Measurements from ENCODE around the gene LCTL. TPM values are rescaled to one million over a fixed set of nuclear protein-coding genes. Genes with fewer than 3 reads are reported as not detected.

Gene LCTL
- total RNA-seq, 2 donors from 2014 or later: 0.51 to 0.77 TPM

DNA sequence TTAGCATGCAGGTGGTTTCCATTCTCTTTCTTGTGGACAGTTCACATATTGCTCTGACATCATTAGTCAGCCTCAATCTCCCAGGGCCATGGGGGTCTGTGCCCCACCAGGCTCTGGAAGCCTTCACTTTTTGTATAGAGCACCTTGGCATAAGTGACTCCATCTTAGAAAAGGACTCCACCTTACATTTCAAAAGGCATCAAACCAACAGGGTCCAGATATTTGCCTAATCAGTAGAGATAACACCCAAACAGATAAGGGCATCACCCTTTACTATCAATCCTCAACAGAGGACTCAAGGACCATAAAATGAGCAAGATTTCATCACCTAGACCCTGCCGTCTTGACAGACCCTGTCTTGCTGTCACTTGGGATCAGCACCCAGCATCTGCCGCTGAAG is 35.7 kb upstream of the LCTL start:
- Mint-ChIP-seq H3K27ac (no peak overlapping the region), H3K4me1 (peaks cover 8% of the 10 kb centered on the region), H3K36me3 (ENCODE audit: low read depth) (no peaks in the 10 kb centered on the region), H3K27me3 (ENCODE audit: insufficient read depth) (peaks cover 20% of the 10 kb centered on the region), H3K9me3 (no peaks in the 10 kb centered on the region), H3K4me3 (no peak overlapping the region)
- no peak overlapping the region for H3K9ac ChIP-seq (ENCODE audit: extremely low read depth, low read length, poor library complexity, severe bottlenecking)
- WGBS, 2 experiments (ENCODE audit: insufficient coverage in 1 of 2, insufficient read length in 1 of 2): 66 to 67% methylated on average over 1 to 2 of the region's 2 CpGs
- no peaks in the 10 kb centered on the region for H3K36me3 ChIP-seq (ENCODE audit: control insufficient read depth, insufficient read depth, low read length)
- H3K4me1 ChIP-seq (ENCODE audit: control insufficient read depth, insufficient read depth, low read length): no peaks in the 10 kb centered on the region
- H3K27ac ChIP-seq (ENCODE audit: low read depth, low read length): no peak overlapping the region
- no peak for DNase-seq
- TF ChIP-seq, protein P1, sequence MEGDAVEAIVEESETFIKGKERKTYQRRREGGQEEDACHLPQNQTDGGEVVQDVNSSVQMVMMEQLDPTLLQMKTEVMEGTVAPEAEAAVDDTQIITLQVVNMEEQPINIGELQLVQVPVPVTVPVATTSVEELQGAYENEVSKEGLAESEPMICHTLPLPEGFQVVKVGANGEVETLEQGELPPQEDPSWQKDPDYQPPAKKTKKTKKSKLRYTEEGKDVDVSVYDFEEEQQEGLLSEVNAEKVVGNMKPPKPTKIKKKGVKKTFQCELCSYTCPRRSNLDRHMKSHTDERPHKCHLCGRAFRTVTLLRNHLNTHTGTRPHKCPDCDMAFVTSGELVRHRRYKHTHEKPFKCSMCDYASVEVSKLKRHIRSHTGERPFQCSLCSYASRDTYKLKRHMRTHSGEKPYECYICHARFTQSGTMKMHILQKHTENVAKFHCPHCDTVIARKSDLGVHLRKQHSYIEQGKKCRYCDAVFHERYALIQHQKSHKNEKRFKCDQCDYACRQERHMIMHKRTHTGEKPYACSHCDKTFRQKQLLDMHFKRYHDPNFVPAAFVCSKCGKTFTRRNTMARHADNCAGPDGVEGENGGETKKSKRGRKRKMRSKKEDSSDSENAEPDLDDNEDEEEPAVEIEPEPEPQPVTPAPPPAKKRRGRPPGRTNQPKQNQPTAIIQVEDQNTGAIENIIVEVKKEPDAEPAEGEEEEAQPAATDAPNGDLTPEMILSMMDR (conservative IDR thresholded peaks at IDR 0.05): no peak
- no peak overlapping the region for H3K4me3 ChIP-seq (ENCODE audit: low read length)
- no peaks in the 10 kb centered on the region for H3K27me3 ChIP-seq (ENCODE audit: control insufficient read depth, insufficient read depth, low read length, poor library complexity, severe bottlenecking)
- H3K9me3 ChIP-seq (ENCODE audit: control insufficient read depth, low read length): no peaks in the 10 kb centered on the region

DNA sequence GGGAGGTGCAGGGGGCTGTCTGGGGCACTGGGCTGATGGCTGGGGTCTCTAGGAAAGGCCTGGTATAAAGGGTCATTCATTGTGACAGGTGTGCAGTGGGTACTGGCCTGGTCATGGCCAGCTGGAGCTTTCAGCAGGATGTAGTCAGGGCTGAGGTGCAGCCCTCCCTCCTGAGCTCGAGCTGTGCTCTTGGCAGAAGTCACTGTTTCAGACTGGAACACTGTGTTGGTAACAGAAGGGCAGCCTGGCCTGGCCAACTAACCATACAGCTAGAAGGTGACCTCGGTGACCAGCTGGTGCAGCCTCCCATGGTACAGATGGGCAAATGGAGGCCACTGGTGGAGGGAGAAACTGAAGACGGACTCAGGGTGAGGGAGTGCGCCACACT is 34.4 kb upstream of the LCTL start:
- no peaks in the 10 kb centered on the region for H3K36me3 ChIP-seq (ENCODE audit: control insufficient read depth, insufficient read depth, low read length)
- no peak overlapping the region for H3K27ac Mint-ChIP-seq
- no peak overlapping the region for H3K9ac ChIP-seq (ENCODE audit: extremely low read depth, low read length, poor library complexity, severe bottlenecking)
- no peaks in the 10 kb centered on the region for H3K9me3 Mint-ChIP-seq
- H3K4me1 Mint-ChIP-seq: peaks cover 8% of the 10 kb centered on the region
- 94 to 97% methylated on average over 3 to 4 of the region's 4 CpGs for WGBS, 2 experiments (ENCODE audit: insufficient coverage in 1 of 2, insufficient read length in 1 of 2)
- peaks cover 20% of the 10 kb centered on the region for H3K27me3 Mint-ChIP-seq (ENCODE audit: insufficient read depth)
- H3K36me3 Mint-ChIP-seq (ENCODE audit: low read depth): no peaks in the 10 kb centered on the region
- no peaks in the 10 kb centered on the region for H3K9me3 ChIP-seq (ENCODE audit: control insufficient read depth, low read length)
- H3K4me3 ChIP-seq (ENCODE audit: low read length): no peak overlapping the region
- no peak overlapping the region for H3K27ac ChIP-seq (ENCODE audit: low read depth, low read length)
- TF ChIP-seq, protein P1 (conservative IDR thresholded peaks at IDR 0.05): no peak
- H3K4me3 Mint-ChIP-seq: no peak overlapping the region
- H3K4me1 ChIP-seq (ENCODE audit: control insufficient read depth, insufficient read depth, low read length): no peaks in the 10 kb centered on the region
- no peaks in the 10 kb centered on the region for H3K27me3 ChIP-seq (ENCODE audit: control insufficient read depth, insufficient read depth, low read length, poor library complexity, severe bottlenecking)
- DNase-seq: no peak

DNA sequence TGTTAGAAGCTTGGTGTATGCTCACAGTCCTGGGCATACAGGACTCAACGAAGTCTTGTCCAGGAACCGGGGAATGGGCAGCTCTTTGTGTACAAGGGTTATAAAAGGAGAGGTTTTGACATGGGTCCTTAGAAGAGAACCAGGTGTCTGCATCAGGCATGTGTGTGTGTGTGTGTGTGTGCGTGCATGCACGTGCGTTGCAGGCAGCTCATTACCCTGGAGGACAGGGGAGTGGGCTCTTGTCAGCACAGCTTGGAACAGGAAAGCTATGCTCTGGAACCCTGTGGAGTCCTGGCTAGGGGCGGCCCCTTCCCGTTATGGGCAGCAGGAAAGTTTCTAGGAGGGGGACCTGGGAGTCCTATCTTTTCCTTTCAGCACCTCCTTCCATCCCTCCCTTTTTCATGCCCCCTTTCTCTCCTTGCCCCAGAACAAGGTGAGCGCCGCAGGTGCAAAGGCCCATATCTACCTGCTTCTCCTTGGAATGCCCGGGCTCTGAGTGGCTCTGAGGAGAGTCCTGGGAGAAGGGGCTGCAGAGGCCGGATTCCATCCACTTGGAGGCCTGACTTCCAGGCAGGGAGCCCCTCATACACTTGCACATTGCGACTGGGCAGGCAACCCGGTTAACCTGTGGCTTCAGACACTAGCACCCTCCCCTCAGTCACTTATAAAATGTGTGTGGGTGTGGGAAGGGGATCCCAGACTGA is 33.9 kb upstream of the LCTL start:
- Mint-ChIP-seq H3K9me3 (no peaks in the 10 kb centered on the region), H3K4me3 (no peak overlapping the region), H3K36me3 (ENCODE audit: low read depth) (no peaks in the 10 kb centered on the region), H3K27ac (no peak overlapping the region), H3K27me3 (ENCODE audit: insufficient read depth) (peaks cover 20% of the 10 kb centered on the region), H3K4me1 (peaks cover 8% of the 10 kb centered on the region)
- TF ChIP-seq, protein P1 (conservative IDR thresholded peaks at IDR 0.05): peak; percentile 42
- Histone ChIP-seq H3K9me3 (ENCODE audit: control insufficient read depth, low read length) (no peaks in the 10 kb centered on the region), H3K9ac (ENCODE audit: extremely low read depth, low read length, poor library complexity, severe bottlenecking) (no peak overlapping the region), H3K4me1 (ENCODE audit: control insufficient read depth, insufficient read depth, low read length) (no peaks in the 10 kb centered on the region), H3K27ac (ENCODE audit: low read depth, low read length) (no peak overlapping the region), H3K27me3 (ENCODE audit: control insufficient read depth, insufficient read depth, low read length, poor library complexity, severe bottlenecking) (no peaks in the 10 kb centered on the region), H3K36me3 (ENCODE audit: control insufficient read depth, insufficient read depth, low read length) (no peaks in the 10 kb centered on the region), H3K4me3 (ENCODE audit: low read length) (no peak overlapping the region)
- peak; percentile 53 for DNase-seq
- WGBS, 2 experiments (ENCODE audit: insufficient coverage in 1 of 2, insufficient read length in 1 of 2): 83 to 85% methylated on average over 7 to 13 of the region's 13 CpGs

Data from endodermal cell (in vitro differentiated cells).